NT2/D1 (cell line): ENCODE results near the gene IFIT1B.

Experiments used
- YY1 ChIP-seq: IDR thresholded peaks from 2 replicates; pipeline ENCODE4 v1.6.1; 2011; ENCODE audit not compliant: insufficient read length, insufficient read depth
- ZNF274 ChIP-seq: IDR thresholded peaks from 2 replicates; pipeline ENCODE4 v1.6.1; 2011; ENCODE audit warnings: mild to moderate bottlenecking, low read depth, low read length

DNA sequence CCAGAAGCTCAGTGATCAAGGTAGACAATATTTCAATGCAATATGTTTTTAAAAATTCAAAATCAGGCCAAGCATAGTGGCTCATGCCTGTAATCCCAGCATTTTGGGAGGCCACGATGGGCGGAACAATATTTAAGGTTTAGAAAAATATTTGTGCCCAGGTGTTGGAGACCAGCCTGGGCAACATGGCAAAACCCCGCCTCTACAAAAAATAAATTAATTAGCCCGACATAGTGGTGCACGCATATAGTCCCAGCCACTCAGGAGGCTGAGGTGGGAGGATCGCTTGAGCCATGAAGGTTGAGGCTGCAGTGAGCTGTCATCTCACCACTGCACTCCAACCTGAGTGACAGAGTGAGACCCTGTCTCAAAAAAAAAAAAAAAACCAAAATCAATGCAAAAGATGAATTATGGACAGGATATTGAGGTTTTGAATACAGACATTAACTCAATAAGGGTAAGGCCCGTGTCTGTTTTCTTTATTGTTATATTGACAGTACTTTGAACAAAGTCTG lies 35.6 kb downstream of the IFIT1B start:
- TF ChIP-seq ZNF274, result no peak
- TF ChIP-seq YY1, result no peak
